ENCODE results near the gene CERS1.

CERS1 gene

GRCh38 chr19:18871543-18871942 lies 24.4 kb downstream of the CERS1 start:
- DNase-seq (ENCODE audit: low read depth in 3 of 3, low spot score in 1 of 3), result no peak

- no peak for DNase-seq (ENCODE audit: low read depth in 3 of 3, low spot score in 1 of 3)
These were observed 25.3 kb downstream of the CERS1 start for GRCh38 chr19:18870531-18871172.

GRCh38 chr19:18869781-18870530 lies 26.0 kb downstream of the CERS1 start:
- DNase-seq (ENCODE audit: low read depth in 3 of 3, low spot score in 1 of 3), result no peak

- DNase-seq (ENCODE audit: low read depth in 3 of 3, low spot score in 1 of 3), result no peak
These were observed 26.8 kb downstream of the CERS1 start for GRCh38 chr19:18869023-18869618.

- no peak for DNase-seq (ENCODE audit: low read depth in 3 of 3, low spot score in 1 of 3)
These were observed 27.5 kb downstream of the CERS1 start for GRCh38 chr19:18868380-18869022.

- DNase-seq (ENCODE audit: low read depth in 3 of 3, low spot score in 1 of 3), result no peak
These were observed 28.2 kb downstream of the CERS1 start for GRCh38 chr19:18867751-18868150.

GRCh38 chr19:18867199-18867598 lies 28.8 kb downstream of the CERS1 start:
- no peak for DNase-seq (ENCODE audit: low read depth in 3 of 3, low spot score in 1 of 3)

GRCh38 chr19:18866800-18867123 lies 29.2 kb downstream of the CERS1 start:
- no peak for DNase-seq (ENCODE audit: low read depth in 3 of 3, low spot score in 1 of 3)

- DNase-seq (ENCODE audit: low read depth in 3 of 3, low spot score in 1 of 3), result peak; percentile 6 to 56 (median 33)
These were observed 29.8 kb downstream of the CERS1 start for GRCh38 chr19:18865973-18866799.

- DNase-seq (ENCODE audit: low read depth in 3 of 3, low spot score in 1 of 3), result no peak
These were observed 30.6 kb downstream of the CERS1 start for GRCh38 chr19:18865106-18865972.

- no peak for DNase-seq (ENCODE audit: low read depth in 3 of 3, low spot score in 1 of 3)
These were observed 32.1 kb downstream of the CERS1 start for GRCh38 chr19:18863843-18864362.

- DNase-seq (ENCODE audit: low read depth in 3 of 3, low spot score in 1 of 3), result no peak
These were observed 32.7 kb downstream of the CERS1 start for GRCh38 chr19:18862976-18863842.

- DNase-seq (ENCODE audit: low read depth in 3 of 3, low spot score in 1 of 3), result no peak
These were observed 34.0 kb downstream of the CERS1 start for GRCh38 chr19:18861917-18862316.

GRCh38 chr19:18861235-18861634 lies 34.7 kb downstream of the CERS1 start:
- no peak for DNase-seq (ENCODE audit: low read depth in 3 of 3, low spot score in 1 of 3)

- DNase-seq (ENCODE audit: low read depth in 3 of 3, low spot score in 1 of 3), result no peak
These were observed 35.2 kb downstream of the CERS1 start for GRCh38 chr19:18860725-18861124.

GRCh38 chr19:18860302-18860700 lies 35.7 kb downstream of the CERS1 start:
- DNase-seq (ENCODE audit: low read depth in 3 of 3, low spot score in 1 of 3), result no peak

GRCh38 chr19:18859676-18860301 lies 36.2 kb downstream of the CERS1 start:
- no peak for DNase-seq (ENCODE audit: low read depth in 3 of 3, low spot score in 1 of 3)

GRCh38 chr19:18858906-18859646 lies 36.9 kb downstream of the CERS1 start:
- no peak for DNase-seq (ENCODE audit: low read depth in 3 of 3, low spot score in 1 of 3)

All from stimulated activated CD4-positive, alpha-beta T cell treated with anti-CD3 and anti-CD28 coated beads, TNF-alpha, amount 100 ng/mL, for 1 hour (primary cell).